Parathyroid adenoma (tissue), 2 donors: ENCODE data around the gene FALEC.

Source experiments
- H2AFZ ChIP-seq: fragments of 300-600 bp; sonication (generic); one replicate; pipeline ENCODE4 v1.7.0; 2017; ENCODE audit warnings: antibody characterized with exemption, mild to moderate bottlenecking
- H3K27ac ChIP-seq: fragments of 300-600 bp; sonication (generic); one replicate; pipeline ENCODE4 v1.7.0; 2017
- H3K27me3 ChIP-seq: fragments of 300-600 bp; sonication (generic); one replicate; pipeline ENCODE4 v1.7.0; 2017; ENCODE audit warnings: low read length; ENCODE audit not compliant: control insufficient read depth, insufficient read depth
- H3K36me3 ChIP-seq: fragments of 300-600 bp; sonication (generic); one replicate; pipeline ENCODE4 v1.7.0; 2017; ENCODE audit warnings: low read length; ENCODE audit not compliant: control insufficient read depth, insufficient read depth
- H3K4me1 ChIP-seq: fragments of 300-600 bp; sonication (generic); one replicate; pipeline ENCODE4 v1.7.0; 2017; ENCODE audit warnings: control low read depth
- H3K4me2 ChIP-seq: fragments of 300-600 bp; sonication (generic); one replicate; pipeline ENCODE4 v1.7.0; 2017; ENCODE audit warnings: low read length
- H3K4me3 ChIP-seq: fragments of 300-600 bp; sonication (generic); one replicate; pipeline ENCODE4 v1.7.0; 2017; ENCODE audit warnings: low read depth, low read length
- H3K79me2 ChIP-seq: fragments of 300-600 bp; sonication (generic); one replicate; pipeline ENCODE4 v1.7.0; 2017; ENCODE audit warnings: control low read depth
- H3K9ac ChIP-seq: fragments of 300-600 bp; sonication (generic); one replicate; pipeline ENCODE4 v1.7.0; 2017; ENCODE audit warnings: mild to moderate bottlenecking
- H3K9me3 ChIP-seq: fragments of 300-600 bp; sonication (generic); one replicate; pipeline ENCODE4 v1.7.0; 2017; ENCODE audit warnings: low read length; ENCODE audit not compliant: control insufficient read depth
- CTCF ChIP-seq: fragments of 300-600 bp; sonication (generic); IDR thresholded peaks from one replicate; pipeline ENCODE4 v1.7.0; 2017; ENCODE audit warnings: antibody characterized with exemption, mild to moderate bottlenecking
- donor health status: primary hyperparathyroidism.

The FALEC gene

GRCh38 chr1:150512846-150513245 is 2.7 kb upstream of the FALEC start:
- Histone ChIP-seq H3K27ac (no peak overlapping the region), H3K9ac (no peak overlapping the region), H3K4me2 (no peak overlapping the region), H3K4me1 (no peaks in the 10 kb centered on the region), H3K27me3 (no peaks in the 10 kb centered on the region), H2AFZ (no peak overlapping the region), H3K79me2 (no peaks in the 10 kb centered on the region), H3K36me3 (no peaks in the 10 kb centered on the region), H3K4me3 (no peak overlapping the region), H3K9me3 (no peaks in the 10 kb centered on the region)
- no peak for TF ChIP-seq CTCF

GRCh38 chr1:150513351-150513791 is 2.2 kb upstream of the FALEC start:
- Histone ChIP-seq H3K4me1 (no peaks in the 10 kb centered on the region), H3K4me3 (no peak overlapping the region), H3K36me3 (no peaks in the 10 kb centered on the region), H2AFZ (no peak overlapping the region), H3K9ac (no peak overlapping the region), H3K27me3 (no peaks in the 10 kb centered on the region), H3K79me2 (no peaks in the 10 kb centered on the region), H3K9me3 (no peaks in the 10 kb centered on the region), H3K4me2 (no peak overlapping the region), H3K27ac (no peak overlapping the region)
- no peak for TF ChIP-seq CTCF

- H2AFZ ChIP-seq, result no peak overlapping the region
- H3K79me2 ChIP-seq, result no peaks in the 10 kb centered on the region
- H3K4me2 ChIP-seq, result no peak overlapping the region
- H3K9ac ChIP-seq, result no peak overlapping the region
- H3K4me1 ChIP-seq, result no peaks in the 10 kb centered on the region
- TF ChIP-seq CTCF, result no peak
- no peaks in the 10 kb centered on the region for H3K36me3 ChIP-seq
- H3K9me3 ChIP-seq, result no peaks in the 10 kb centered on the region
- no peak overlapping the region for H3K27ac ChIP-seq
- no peaks in the 10 kb centered on the region for H3K27me3 ChIP-seq
- no peak overlapping the region for H3K4me3 ChIP-seq
These were observed 1.3 kb upstream of the FALEC start for GRCh38 chr1:150514260-150514659.

- Histone ChIP-seq H3K27ac (peak overlapping the region; percentile 39), H3K4me1 (no peaks in the 10 kb centered on the region), H3K4me2 (peak overlapping the region; percentile 86), H3K9me3 (no peaks in the 10 kb centered on the region), H3K27me3 (no peaks in the 10 kb centered on the region), H3K79me2 (no peaks in the 10 kb centered on the region), H2AFZ (peak overlapping the region; percentile 93), H3K9ac (no peak overlapping the region), H3K4me3 (peak overlapping the region; percentile 80), H3K36me3 (no peaks in the 10 kb centered on the region)
- TF ChIP-seq CTCF, result no peak
These were observed 632 bp upstream of the FALEC start for GRCh38 chr1:150514913-150515327.

GRCh38 chr1:150516050-150516591 is 569 bp downstream of the FALEC start:
- peak overlapping the region; percentile 39 for H3K27ac ChIP-seq
- peak overlapping the region; percentile 80 for H3K4me3 ChIP-seq
- H3K9me3 ChIP-seq, result no peaks in the 10 kb centered on the region
- TF ChIP-seq CTCF, result no peak
- peak overlapping the region; percentile 93 for H2AFZ ChIP-seq
- no peaks in the 10 kb centered on the region for H3K27me3 ChIP-seq
- H3K9ac ChIP-seq, result no peak overlapping the region
- H3K36me3 ChIP-seq, result no peaks in the 10 kb centered on the region
- peak overlapping the region; percentile 86 for H3K4me2 ChIP-seq
- no peaks in the 10 kb centered on the region for H3K4me1 ChIP-seq
- no peaks in the 10 kb centered on the region for H3K79me2 ChIP-seq
